T-helper 9 cell (primary cell): ENCODE measurements around the gene GRID1.

Experiments
- DNase-seq: peaks from one replicate; pipeline ENCODE4 v3.0.0-alpha.2; 2020

The GRID1 gene

GRCh38 chr10:86164174-86164774 lies 202.3 kb downstream of the GRID1 start:
- DNase-seq, result no peak

- no peak for DNase-seq
These were observed 202.9 kb downstream of the GRID1 start for GRCh38 chr10:86163522-86164173.

GRCh38 chr10:86162696-86163400 lies 203.7 kb downstream of the GRID1 start:
- DNase-seq, result no peak

- no peak for DNase-seq
These were observed 204.6 kb downstream of the GRID1 start for GRCh38 chr10:86162036-86162435.

GRCh38 chr10:86160890-86161585 lies 205.6 kb downstream of the GRID1 start:
- DNase-seq, result no peak

- no peak for DNase-seq
These were observed 206.8 kb downstream of the GRID1 start for GRCh38 chr10:86159797-86160196.

GRCh38 chr10:86155054-86155921 lies 211.3 kb downstream of the GRID1 start:
- DNase-seq, result no peak

GRCh38 chr10:86153751-86154150 lies 212.8 kb downstream of the GRID1 start:
- no peak for DNase-seq

GRCh38 chr10:86152911-86153310 lies 213.7 kb downstream of the GRID1 start:
- DNase-seq, result no peak

- DNase-seq, result no peak
These were observed 214.2 kb downstream of the GRID1 start for GRCh38 chr10:86152354-86152753.

GRCh38 chr10:86151613-86152012 lies 215.0 kb downstream of the GRID1 start:
- DNase-seq, result no peak

- DNase-seq, result no peak
These were observed 217.3 kb downstream of the GRID1 start for GRCh38 chr10:86149257-86149656.

- no peak for DNase-seq
These were observed 218.5 kb downstream of the GRID1 start for GRCh38 chr10:86148117-86148516.

- no peak for DNase-seq
These were observed 222.3 kb downstream of the GRID1 start for GRCh38 chr10:86144301-86144700.

GRCh38 chr10:86141896-86142295 lies 224.7 kb downstream of the GRID1 start:
- no peak for DNase-seq

GRCh38 chr10:86139066-86139657 lies 227.4 kb downstream of the GRID1 start:
- no peak for DNase-seq

- no peak for DNase-seq
These were observed 228.0 kb downstream of the GRID1 start for GRCh38 chr10:86138551-86139065.

GRCh38 chr10:86137561-86137960 lies 229.0 kb downstream of the GRID1 start:
- no peak for DNase-seq

- no peak for DNase-seq
These were observed 229.7 kb downstream of the GRID1 start for GRCh38 chr10:86136934-86137333.

- DNase-seq, result no peak
These were observed 231.4 kb downstream of the GRID1 start for GRCh38 chr10:86135191-86135590.

- DNase-seq, result no peak
These were observed 235.7 kb downstream of the GRID1 start for GRCh38 chr10:86130737-86131475.
